Lung (tissue), 12 donors: ENCODE measurements around the gene DENND2C. TPM values are rescaled to one million over a fixed set of nuclear protein-coding genes. Genes with fewer than 3 reads are reported as not detected.

ENCODE experiments used
- ATAC-seq: fragments of 200-7000 bp; cut with Tn5 transposase; one replicate; pipeline ENCODE4 v1.9.1; 2020; ENCODE audit warnings: moderate number of reproducible peaks; ENCODE audit not compliant: insufficient read depth, low FRiP score
- DNase-seq, 3 donors: peaks; one replicate each; pipeline ENCODE4 v3.0.0-alpha.2; 2013 to 2017
- H3K27ac ChIP-seq, 2 donors: one replicate each; pipeline ENCODE4 v1.5.1; 2013; ENCODE audit warnings: mild to moderate bottlenecking in 2 of 2, moderate library complexity in 2 of 2, control low read depth in 1 of 2, inconsistent platforms in 1 of 2, low read depth in 1 of 2, low read length in 1 of 2
- H3K27me3 ChIP-seq, 3 donors: one replicate each; pipeline ENCODE4 v1.5.1; 2013; ENCODE audit warnings: low read length in 2 of 3; ENCODE audit not compliant: control insufficient read depth in 3 of 3, insufficient read depth in 3 of 3
- H3K36me3 ChIP-seq, 4 donors: one replicate each; pipeline ENCODE4 v1.5.1; 2013; ENCODE audit warnings: low read length in 4 of 4, mild to moderate bottlenecking in 1 of 4, moderate library complexity in 1 of 4; ENCODE audit not compliant: control insufficient read depth in 4 of 4, insufficient read depth in 4 of 4
- H3K4me1 ChIP-seq, 5 donors: one replicate each; pipeline ENCODE4 v1.5.1; 2013; ENCODE audit warnings: low read length in 5 of 5, mild to moderate bottlenecking in 2 of 5, moderate library complexity in 1 of 5; ENCODE audit not compliant: control insufficient read depth in 5 of 5, insufficient read depth in 5 of 5
- H3K4me3 ChIP-seq: one replicate; pipeline ENCODE4 v1.5.1; 2013; ENCODE audit warnings: mild to moderate bottlenecking, control low read depth, moderate library complexity
- H3K9ac ChIP-seq, 2 donors: one replicate each; pipeline ENCODE4 v1.5.1; 2013; ENCODE audit warnings: low read length in 2 of 2, control low read depth in 1 of 2; ENCODE audit not compliant: insufficient read depth in 1 of 2
- H3K9me3 ChIP-seq, 4 donors: one replicate each; pipeline ENCODE4 v1.5.1; 2013; ENCODE audit warnings: low read length in 3 of 4, mild to moderate bottlenecking in 1 of 4, moderate library complexity in 1 of 4; ENCODE audit not compliant: control insufficient read depth in 4 of 4, insufficient read depth in 3 of 4
- WGBS, 2 donors: extraction: QIAGEN DNeasy Blood & Tissue Kit; methylation state at CpG; one replicate each; pipeline ENCODE4 v1.1.7; 2013; 5-methylcytosine and 5-hydroxymethylcytosine counted together
- polyA plus RNA-seq, 2 donors: library from polyadenylated mRNA; stranded (reverse); fragments of 200-250 nt; gene quantifications; one replicate each; pipeline ENCODE4 v1.2.1, GENCODE V29; 2013
- total RNA-seq, 2 donors: library from RNA; depleted of rRNA in 1 of 2; stranded (reverse); fragments of >200 nt in 1 of 2; gene quantifications; one replicate each; pipeline ENCODE4 v1.2.1, GENCODE V29; 2014 to 2021
- TF ChIP-seq, protein P1 (sequence below): IDR thresholded peaks from 2 replicates; pipeline ENCODE4 v1.5.1; 2012; ENCODE audit warnings: mild to moderate bottlenecking; ENCODE audit errors: control extremely low read depth, extremely low read depth
- donor health status: control.
- donor health status: control.
- donor health status: Bipolar disorder and iron deficiency.
- donor health status: healthy.
- donor health status: DM: yes; HTN: yes; CAD: no.

Gene DENND2C
- total and polyA plus RNA-seq, 4 donors: 1.00 to 6.1 (median 3.0) TPM

DNA sequence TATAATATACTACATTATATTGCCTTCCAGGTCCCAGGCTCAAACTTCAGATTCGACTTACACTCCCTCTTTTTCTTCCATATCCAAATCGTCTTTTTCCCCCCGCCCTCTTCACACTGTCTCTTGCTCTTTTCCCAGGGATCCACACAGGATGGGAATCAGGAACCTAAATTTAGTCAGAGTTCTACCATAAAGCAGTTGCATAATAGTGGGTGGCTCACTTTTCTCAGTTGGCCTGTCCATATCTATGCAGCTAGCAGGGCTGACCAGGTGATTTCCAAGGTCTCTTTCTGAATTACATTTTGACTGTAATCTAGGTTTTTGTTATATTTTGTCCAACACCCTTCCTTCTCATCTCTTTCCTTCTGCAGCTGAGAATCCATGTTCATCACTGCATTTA, 80.7 kb downstream of the DENND2C start:
- no peaks in the 10 kb centered on the region for H3K4me1 ChIP-seq
- 85 to 91% methylated on average over 3 of the region's 3 CpGs for WGBS, 2 donors
- H3K9ac ChIP-seq: no peak overlapping the region
- H3K27ac ChIP-seq: no peak overlapping the region
- peaks cover 2 to 11% (median 6%) of the 10 kb centered on the region in 4 donors for H3K36me3 ChIP-seq
- DNase-seq: no peak
- H3K27me3 ChIP-seq: no peaks in the 10 kb centered on the region
- TF ChIP-seq, protein P1, sequence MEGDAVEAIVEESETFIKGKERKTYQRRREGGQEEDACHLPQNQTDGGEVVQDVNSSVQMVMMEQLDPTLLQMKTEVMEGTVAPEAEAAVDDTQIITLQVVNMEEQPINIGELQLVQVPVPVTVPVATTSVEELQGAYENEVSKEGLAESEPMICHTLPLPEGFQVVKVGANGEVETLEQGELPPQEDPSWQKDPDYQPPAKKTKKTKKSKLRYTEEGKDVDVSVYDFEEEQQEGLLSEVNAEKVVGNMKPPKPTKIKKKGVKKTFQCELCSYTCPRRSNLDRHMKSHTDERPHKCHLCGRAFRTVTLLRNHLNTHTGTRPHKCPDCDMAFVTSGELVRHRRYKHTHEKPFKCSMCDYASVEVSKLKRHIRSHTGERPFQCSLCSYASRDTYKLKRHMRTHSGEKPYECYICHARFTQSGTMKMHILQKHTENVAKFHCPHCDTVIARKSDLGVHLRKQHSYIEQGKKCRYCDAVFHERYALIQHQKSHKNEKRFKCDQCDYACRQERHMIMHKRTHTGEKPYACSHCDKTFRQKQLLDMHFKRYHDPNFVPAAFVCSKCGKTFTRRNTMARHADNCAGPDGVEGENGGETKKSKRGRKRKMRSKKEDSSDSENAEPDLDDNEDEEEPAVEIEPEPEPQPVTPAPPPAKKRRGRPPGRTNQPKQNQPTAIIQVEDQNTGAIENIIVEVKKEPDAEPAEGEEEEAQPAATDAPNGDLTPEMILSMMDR: no peak
- no peak for ATAC-seq
- H3K4me3 ChIP-seq: no peak overlapping the region
- H3K9me3 ChIP-seq: no peaks in the 10 kb centered on the region

DNA sequence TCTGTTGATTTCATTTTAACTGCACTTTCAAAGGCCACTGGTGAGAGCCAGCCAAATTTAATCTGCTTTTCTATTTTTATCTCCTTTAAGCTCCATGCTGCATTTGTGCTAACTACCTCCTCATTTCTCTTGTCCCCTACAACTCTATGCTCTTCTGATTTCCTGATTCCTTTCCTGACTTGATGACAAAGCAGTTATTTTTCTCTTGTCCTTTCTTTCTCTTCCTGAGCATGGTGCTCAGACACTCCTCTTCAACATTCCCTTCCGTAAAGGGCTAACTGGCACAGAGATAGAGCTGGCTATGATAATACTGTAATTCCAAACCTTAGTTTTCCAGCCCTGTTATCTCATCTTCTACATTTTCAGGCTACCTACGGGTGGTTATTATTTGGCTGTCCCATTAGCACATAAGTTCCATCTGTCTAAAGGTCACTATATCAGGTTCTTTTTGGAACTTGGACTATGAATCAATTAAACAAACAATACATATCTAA, 81.6 kb downstream of the DENND2C start:
- no peak for DNase-seq
- H3K9ac ChIP-seq: no peak overlapping the region
- TF ChIP-seq, protein P1: no peak
- peaks cover 1 to 9% (median 3%) of the 10 kb centered on the region in 4 donors for H3K36me3 ChIP-seq
- H3K9me3 ChIP-seq: no peaks in the 10 kb centered on the region
- no peaks in the 10 kb centered on the region for H3K4me1 ChIP-seq
- H3K4me3 ChIP-seq: no peak overlapping the region
- 87 to 95% methylated on average over 2 of the region's 2 CpGs for WGBS, 2 donors
- H3K27me3 ChIP-seq: no peaks in the 10 kb centered on the region
- ATAC-seq: no peak
- H3K27ac ChIP-seq: peak overlapping the region in 1 of 2 donors; percentile 57

DNA sequence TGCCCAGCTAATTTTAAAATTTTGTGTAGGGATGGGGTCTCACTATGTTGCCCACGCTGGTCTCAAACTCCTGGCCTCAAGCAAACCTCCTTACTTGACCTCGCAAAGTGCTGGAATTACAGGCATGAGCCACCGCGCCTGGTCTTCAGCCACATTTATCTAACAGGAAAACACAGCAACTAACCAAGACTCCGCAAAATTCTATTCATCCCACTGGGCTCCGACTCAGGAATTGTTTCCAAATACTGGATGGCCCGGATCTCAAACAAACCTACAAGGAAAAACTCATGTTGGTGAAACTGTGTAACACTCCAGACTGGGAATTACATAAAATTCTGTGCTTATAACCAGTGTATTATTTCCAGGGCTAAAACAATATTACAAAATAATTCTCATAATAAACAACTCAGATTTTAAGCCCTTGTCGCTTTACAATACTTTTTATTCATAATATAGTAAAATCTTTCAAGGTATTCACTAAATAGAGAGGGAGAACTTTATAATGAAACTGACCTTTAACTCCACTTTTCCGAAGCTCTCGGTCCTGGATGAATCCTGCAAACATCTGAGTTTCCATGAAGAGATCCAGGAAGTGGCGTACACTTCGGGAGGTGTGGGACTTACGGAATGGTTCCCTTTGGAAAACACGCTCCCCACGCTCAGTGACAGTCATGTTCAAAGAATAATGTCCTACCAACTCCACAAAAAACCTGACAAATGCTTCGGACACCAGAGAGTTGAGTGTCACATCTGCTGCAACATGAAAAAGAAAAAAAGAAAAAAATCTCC, 82.5 kb downstream of the DENND2C start:
- Histone ChIP-seq H3K9ac (no peak overlapping the region), H3K9me3 (no peaks in the 10 kb centered on the region), H3K36me3 (peaks cover 0 to 4% (median 3%) of the 10 kb centered on the region in 4 donors), H3K27me3 (no peaks in the 10 kb centered on the region), H3K27ac (no peak overlapping the region), H3K4me1 (peaks cover 0 to 1% (median under 1%) of the 10 kb centered on the region in 5 donors), H3K4me3 (no peak overlapping the region)
- DNase-seq (no peak), ATAC-seq (no peak)
- TF ChIP-seq, protein P1: no peak
- 94 to 95% methylated on average over 16 of the region's 16 CpGs for WGBS, 2 donors
